MCF 10A (cell line): Measurements from ENCODE around the gene CBFA2T3. TPM values are rescaled to one million over a fixed set of nuclear protein-coding genes. Genes with fewer than 3 reads are reported as not detected.

Source experiments
- BruUV-seq: library from RNA; stranded (reverse); fragments of 400-500 nt; replicated peaks from 2 replicates; lab custom pipeline; 2021; lab: Mats Ljungman, UMichigan
- CTCF ChIA-PET: fragments of 300-600 bp; sonication (Branson Sonifier 250); formaldehyde crosslinking; extraction: SDS; loops from one replicate; lab custom pipeline; 2021; ENCODE audit warnings: antibody characterized with exemption, inconsistent platforms; lab: Yijun Ruan, JAX
- POLR2A ChIA-PET: fragments of 300-600, 350-650 bp; sonication (Branson Sonifier 250); formaldehyde crosslinking; extraction: SDS; loops from one replicate; lab custom pipeline; 2020; ENCODE audit warnings: antibody characterized with exemption, inconsistent platforms; lab: Yijun Ruan, JAX
- DNase-seq: peaks from one replicate; pipeline ENCODE4 v3.0.0-alpha.2; 2018; ENCODE audit not compliant: unreplicated experiment
- H3K27ac Mint-ChIP-seq: one replicate; pipeline ENCODE4 v1.8.0; 2022; ENCODE audit warnings: mild to moderate bottlenecking, low read depth, mixed read lengths; ENCODE audit not compliant: unreplicated experiment
- H3K27me3 Mint-ChIP-seq: one replicate; pipeline ENCODE4 v1.8.0; 2022; ENCODE audit warnings: mixed read lengths; ENCODE audit not compliant: insufficient read depth, unreplicated experiment
- H3K36me3 Mint-ChIP-seq: one replicate; pipeline ENCODE4 v1.8.0; 2022; ENCODE audit warnings: mild to moderate bottlenecking, moderate library complexity, mixed read lengths; ENCODE audit not compliant: insufficient read depth, unreplicated experiment
- H3K4me1 Mint-ChIP-seq: one replicate; pipeline ENCODE4 v1.8.0; 2022; ENCODE audit warnings: mixed read lengths; ENCODE audit not compliant: insufficient read depth, unreplicated experiment
- H3K4me3 Mint-ChIP-seq: one replicate; pipeline ENCODE4 v1.8.0; 2022; ENCODE audit warnings: mild to moderate bottlenecking, moderate library complexity, mixed read lengths; ENCODE audit not compliant: unreplicated experiment
- H3K9me3 Mint-ChIP-seq: one replicate; pipeline ENCODE4 v1.8.0; 2022; ENCODE audit warnings: mixed read lengths; ENCODE audit not compliant: unreplicated experiment
- CTCF ChIP-seq: fragments of 200-600 bp; IDR thresholded peaks from one replicate; pipeline ENCODE4 v1.8.0; 2022; ENCODE audit warnings: antibody characterized with exemption, mild to moderate bottlenecking; ENCODE audit not compliant: unreplicated experiment
- intact Hi-C: fragments of 100-400 bp; cut with micrococcal nuclease; formaldehyde crosslinking; loops from 2 replicates; pipeline ENCODE4 v1.14.1; 2022
- total RNA-seq: library from RNA; stranded (reverse); gene quantifications from 2 replicates; pipeline ENCODE4 v1.2.3, GENCODE V29; 2022

The CBFA2T3 gene
- total RNA-seq, 1 experiment from 2014 or later: not detected

GRCh38 chr16:88974916-88975215 is 2.1 kb downstream of the CBFA2T3 start:
- H3K27me3 Mint-ChIP-seq: peaks cover 77% of the 10 kb centered on the region
- BruUV-seq: no TSS peak
- intact Hi-C loops: no loop called here
- CTCF ChIA-PET: no interaction called here
- no peaks in the 10 kb centered on the region for H3K4me1 Mint-ChIP-seq
- no peak for TF ChIP-seq CTCF
- POLR2A ChIA-PET: no interaction called here
- H3K36me3 Mint-ChIP-seq: no peaks in the 10 kb centered on the region
- H3K27ac Mint-ChIP-seq: no peak overlapping the region
- no peaks in the 10 kb centered on the region for H3K9me3 Mint-ChIP-seq
- H3K4me3 Mint-ChIP-seq: no peak overlapping the region
- no peak for DNase-seq

GRCh38 chr16:88974080-88974915 is 2.7 kb downstream of the CBFA2T3 start:
- no peaks in the 10 kb centered on the region for H3K36me3 Mint-ChIP-seq
- intact Hi-C loops: no loop called here
- no peak for TF ChIP-seq CTCF
- H3K27me3 Mint-ChIP-seq: peaks cover 77% of the 10 kb centered on the region
- no peak overlapping the region for H3K4me3 Mint-ChIP-seq
- H3K9me3 Mint-ChIP-seq: no peaks in the 10 kb centered on the region
- H3K27ac Mint-ChIP-seq: no peak overlapping the region
- no peaks in the 10 kb centered on the region for H3K4me1 Mint-ChIP-seq
- ChIA-PET POLR2A (no interaction called here), CTCF (no interaction called here)
- no TSS peak for BruUV-seq
- no peak for DNase-seq

GRCh38 chr16:88973415-88974050 is 3.5 kb downstream of the CBFA2T3 start:
- TF ChIP-seq CTCF: no peak
- intact Hi-C loops: no loop called here
- POLR2A ChIA-PET: no interaction called here
- no peaks in the 10 kb centered on the region for H3K4me1 Mint-ChIP-seq
- no peaks in the 10 kb centered on the region for H3K36me3 Mint-ChIP-seq
- no peak overlapping the region for H3K27ac Mint-ChIP-seq
- CTCF ChIA-PET: no interaction called here
- no TSS peak for BruUV-seq
- DNase-seq: no peak
- H3K27me3 Mint-ChIP-seq: peaks cover 77% of the 10 kb centered on the region
- H3K4me3 Mint-ChIP-seq: no peak overlapping the region
- no peaks in the 10 kb centered on the region for H3K9me3 Mint-ChIP-seq

- TF ChIP-seq CTCF: no peak
- Mint-ChIP-seq H3K4me1 (no peaks in the 10 kb centered on the region), H3K9me3 (no peaks in the 10 kb centered on the region), H3K27me3 (peaks cover 77% of the 10 kb centered on the region), H3K4me3 (no peak overlapping the region), H3K36me3 (no peaks in the 10 kb centered on the region), H3K27ac (no peak overlapping the region)
- ChIA-PET CTCF (no interaction called here), POLR2A (no interaction called here)
- DNase-seq: no peak
- intact Hi-C loops: no loop called here
- no TSS peak for BruUV-seq
These were observed 4.0 kb downstream of the CBFA2T3 start for GRCh38 chr16:88973007-88973410.
